ENCODE results near the gene GIGYF2. TPM values are rescaled to one million over a fixed set of nuclear protein-coding genes. Genes with fewer than 3 reads are reported as not detected.

Gene GIGYF2, protein sequence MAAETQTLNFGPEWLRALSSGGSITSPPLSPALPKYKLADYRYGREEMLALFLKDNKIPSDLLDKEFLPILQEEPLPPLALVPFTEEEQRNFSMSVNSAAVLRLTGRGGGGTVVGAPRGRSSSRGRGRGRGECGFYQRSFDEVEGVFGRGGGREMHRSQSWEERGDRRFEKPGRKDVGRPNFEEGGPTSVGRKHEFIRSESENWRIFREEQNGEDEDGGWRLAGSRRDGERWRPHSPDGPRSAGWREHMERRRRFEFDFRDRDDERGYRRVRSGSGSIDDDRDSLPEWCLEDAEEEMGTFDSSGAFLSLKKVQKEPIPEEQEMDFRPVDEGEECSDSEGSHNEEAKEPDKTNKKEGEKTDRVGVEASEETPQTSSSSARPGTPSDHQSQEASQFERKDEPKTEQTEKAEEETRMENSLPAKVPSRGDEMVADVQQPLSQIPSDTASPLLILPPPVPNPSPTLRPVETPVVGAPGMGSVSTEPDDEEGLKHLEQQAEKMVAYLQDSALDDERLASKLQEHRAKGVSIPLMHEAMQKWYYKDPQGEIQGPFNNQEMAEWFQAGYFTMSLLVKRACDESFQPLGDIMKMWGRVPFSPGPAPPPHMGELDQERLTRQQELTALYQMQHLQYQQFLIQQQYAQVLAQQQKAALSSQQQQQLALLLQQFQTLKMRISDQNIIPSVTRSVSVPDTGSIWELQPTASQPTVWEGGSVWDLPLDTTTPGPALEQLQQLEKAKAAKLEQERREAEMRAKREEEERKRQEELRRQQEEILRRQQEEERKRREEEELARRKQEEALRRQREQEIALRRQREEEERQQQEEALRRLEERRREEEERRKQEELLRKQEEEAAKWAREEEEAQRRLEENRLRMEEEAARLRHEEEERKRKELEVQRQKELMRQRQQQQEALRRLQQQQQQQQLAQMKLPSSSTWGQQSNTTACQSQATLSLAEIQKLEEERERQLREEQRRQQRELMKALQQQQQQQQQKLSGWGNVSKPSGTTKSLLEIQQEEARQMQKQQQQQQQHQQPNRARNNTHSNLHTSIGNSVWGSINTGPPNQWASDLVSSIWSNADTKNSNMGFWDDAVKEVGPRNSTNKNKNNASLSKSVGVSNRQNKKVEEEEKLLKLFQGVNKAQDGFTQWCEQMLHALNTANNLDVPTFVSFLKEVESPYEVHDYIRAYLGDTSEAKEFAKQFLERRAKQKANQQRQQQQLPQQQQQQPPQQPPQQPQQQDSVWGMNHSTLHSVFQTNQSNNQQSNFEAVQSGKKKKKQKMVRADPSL (N-terminal part only)
- 39.6 and 52.6 TPM in 2 replicates for polyA plus RNA-seq
- 133 and 144 TPM in 2 replicates for polyA minus RNA-seq

DNA sequence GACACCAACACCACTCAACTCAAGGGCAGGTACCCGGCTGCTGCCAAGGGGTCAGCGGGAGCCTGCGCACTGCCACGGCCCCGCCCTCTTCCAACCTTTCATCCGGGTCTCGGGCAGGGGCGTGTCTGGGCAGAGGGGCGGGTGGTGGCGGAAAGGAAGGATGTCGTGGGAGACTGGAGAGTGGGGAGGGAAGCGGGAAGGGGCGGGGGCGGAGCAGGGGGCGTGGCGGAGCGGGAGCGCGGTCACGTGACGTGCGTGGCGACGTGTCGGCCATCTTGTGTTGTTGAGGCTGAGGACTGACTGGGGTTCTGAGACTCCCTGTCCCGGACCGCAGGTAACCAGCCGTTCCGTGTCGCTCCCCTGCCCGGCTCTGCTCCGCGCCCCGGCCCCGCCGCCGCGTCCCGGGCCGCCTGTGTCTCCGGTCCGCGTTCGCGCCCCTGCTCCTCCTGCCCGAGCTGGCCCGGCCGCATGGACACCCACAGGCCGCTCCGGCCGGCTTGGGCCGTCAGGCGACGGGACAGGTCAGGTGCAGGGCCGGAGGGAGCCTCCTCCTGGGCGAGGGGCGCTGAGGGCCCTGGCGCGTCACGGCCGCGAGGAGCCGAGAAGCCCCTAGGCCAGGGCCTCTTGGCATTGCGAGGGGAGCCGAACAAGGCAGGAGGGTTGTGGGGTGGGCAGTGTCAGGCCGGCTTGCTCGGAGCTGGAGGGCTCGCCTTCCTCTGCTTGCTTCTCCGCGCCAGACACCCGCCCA lies at the start of gene GIGYF2:
Gene GIGYF2 (plus strand): TSS at position 273 of the 748 bp plus-strand sequence. CDS start 37,867 bp downstream, outside the sequence.
- no peaks in the 10 kb centered on the region for H4K20me1 ChIP-seq (ENCODE audit: insufficient read depth)
- H3K79me2 ChIP-seq (replicated peaks; ENCODE audit: insufficient read depth, low read length) = peaks cover 46% of the 10 kb centered on the region
- H3K27me3 ChIP-seq (ENCODE audit: insufficient read depth, low read depth, low read length) = no peaks in the 10 kb centered on the region
- H3K9me3 ChIP-seq (ENCODE audit: low read length) = no peaks in the 10 kb centered on the region
- peak within 1 kb of the TSS; percentile 75 for H3K4me2 ChIP-seq (ENCODE audit: low read length)
- no peaks in the 10 kb centered on the region for H3K9me2 ChIP-seq (ENCODE audit: insufficient read depth, low read length)
- peak within 1 kb of the TSS; percentile 62 for H2AFZ ChIP-seq (ENCODE audit: low read depth, low read length)
- no peaks in the 10 kb centered on the region for H3K36me3 ChIP-seq (ENCODE audit: insufficient read depth, low read length)
- peak within 1 kb of the TSS; percentile 98 for H3K9ac ChIP-seq (ENCODE audit: low read length)
- peak within 1 kb of the TSS; percentile 99 for H3K4me3 ChIP-seq (ENCODE audit: low read length)
- H3F3A ChIP-seq (ENCODE audit: insufficient read depth, low read length, poor library complexity, severe bottlenecking) = no peaks in the 10 kb centered on the region
- peak within 1 kb of the TSS; percentile 93 for H3K27ac ChIP-seq (ENCODE audit: low read length)
- no peak for TF ChIP-seq SMC3 (conservative IDR thresholded peaks at IDR 0.05; ENCODE audit: poor library complexity)
- TF ChIP-seq EP300 (conservative IDR thresholded peaks at IDR 0.05; ENCODE audit: poor library complexity, severe bottlenecking) = peak; percentile 58
- no peak for TF ChIP-seq EZH2 (IDR thresholded peaks at IDR 0.05; ENCODE audit: borderline replicate concordance, insufficient read depth, low read length, poor library complexity, severe bottlenecking)
- TF ChIP-seq TAF1 (IDR thresholded peaks at IDR 0.05; ENCODE audit: low read depth) = peak; percentile 47
- TF ChIP-seq POLR2AphosphoS5 (IDR thresholded peaks at IDR 0.05) = peak; percentile 98
- TF ChIP-seq, protein P1, sequence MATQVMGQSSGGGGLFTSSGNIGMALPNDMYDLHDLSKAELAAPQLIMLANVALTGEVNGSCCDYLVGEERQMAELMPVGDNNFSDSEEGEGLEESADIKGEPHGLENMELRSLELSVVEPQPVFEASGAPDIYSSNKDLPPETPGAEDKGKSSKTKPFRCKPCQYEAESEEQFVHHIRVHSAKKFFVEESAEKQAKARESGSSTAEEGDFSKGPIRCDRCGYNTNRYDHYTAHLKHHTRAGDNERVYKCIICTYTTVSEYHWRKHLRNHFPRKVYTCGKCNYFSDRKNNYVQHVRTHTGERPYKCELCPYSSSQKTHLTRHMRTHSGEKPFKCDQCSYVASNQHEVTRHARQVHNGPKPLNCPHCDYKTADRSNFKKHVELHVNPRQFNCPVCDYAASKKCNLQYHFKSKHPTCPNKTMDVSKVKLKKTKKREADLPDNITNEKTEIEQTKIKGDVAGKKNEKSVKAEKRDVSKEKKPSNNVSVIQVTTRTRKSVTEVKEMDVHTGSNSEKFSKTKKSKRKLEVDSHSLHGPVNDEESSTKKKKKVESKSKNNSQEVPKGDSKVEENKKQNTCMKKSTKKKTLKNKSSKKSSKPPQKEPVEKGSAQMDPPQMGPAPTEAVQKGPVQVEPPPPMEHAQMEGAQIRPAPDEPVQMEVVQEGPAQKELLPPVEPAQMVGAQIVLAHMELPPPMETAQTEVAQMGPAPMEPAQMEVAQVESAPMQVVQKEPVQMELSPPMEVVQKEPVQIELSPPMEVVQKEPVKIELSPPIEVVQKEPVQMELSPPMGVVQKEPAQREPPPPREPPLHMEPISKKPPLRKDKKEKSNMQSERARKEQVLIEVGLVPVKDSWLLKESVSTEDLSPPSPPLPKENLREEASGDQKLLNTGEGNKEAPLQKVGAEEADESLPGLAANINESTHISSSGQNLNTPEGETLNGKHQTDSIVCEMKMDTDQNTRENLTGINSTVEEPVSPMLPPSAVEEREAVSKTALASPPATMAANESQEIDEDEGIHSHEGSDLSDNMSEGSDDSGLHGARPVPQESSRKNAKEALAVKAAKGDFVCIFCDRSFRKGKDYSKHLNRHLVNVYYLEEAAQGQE (IDR thresholded peaks at IDR 0.05; ENCODE audit: borderline replicate concordance) = peak; percentile 17
- peak; percentile 74 for TF ChIP-seq MXI1 (conservative IDR thresholded peaks at IDR 0.05; ENCODE audit: poor library complexity, severe bottlenecking)
- no peak for TF ChIP-seq RAD21 (conservative IDR thresholded peaks at IDR 0.05)
- TF ChIP-seq, protein P2, sequence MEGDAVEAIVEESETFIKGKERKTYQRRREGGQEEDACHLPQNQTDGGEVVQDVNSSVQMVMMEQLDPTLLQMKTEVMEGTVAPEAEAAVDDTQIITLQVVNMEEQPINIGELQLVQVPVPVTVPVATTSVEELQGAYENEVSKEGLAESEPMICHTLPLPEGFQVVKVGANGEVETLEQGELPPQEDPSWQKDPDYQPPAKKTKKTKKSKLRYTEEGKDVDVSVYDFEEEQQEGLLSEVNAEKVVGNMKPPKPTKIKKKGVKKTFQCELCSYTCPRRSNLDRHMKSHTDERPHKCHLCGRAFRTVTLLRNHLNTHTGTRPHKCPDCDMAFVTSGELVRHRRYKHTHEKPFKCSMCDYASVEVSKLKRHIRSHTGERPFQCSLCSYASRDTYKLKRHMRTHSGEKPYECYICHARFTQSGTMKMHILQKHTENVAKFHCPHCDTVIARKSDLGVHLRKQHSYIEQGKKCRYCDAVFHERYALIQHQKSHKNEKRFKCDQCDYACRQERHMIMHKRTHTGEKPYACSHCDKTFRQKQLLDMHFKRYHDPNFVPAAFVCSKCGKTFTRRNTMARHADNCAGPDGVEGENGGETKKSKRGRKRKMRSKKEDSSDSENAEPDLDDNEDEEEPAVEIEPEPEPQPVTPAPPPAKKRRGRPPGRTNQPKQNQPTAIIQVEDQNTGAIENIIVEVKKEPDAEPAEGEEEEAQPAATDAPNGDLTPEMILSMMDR (IDR thresholded peaks at IDR 0.05; ENCODE audit: poor library complexity, severe bottlenecking) = peak; percentile 23

Measured in neural cell (in vitro differentiated cells).